HUES6 (cell line): ENCODE measurements around the gene CBX4.
A peak's percentile ranks its signal among the peaks of the same experiment; 100 is the strongest.

Source experiments
- H3K27ac ChIP-seq: 2 replicates; pipeline ENCODE4 v1.7.0; 2013; ENCODE audit warnings: low read depth, mild to moderate bottlenecking, low read length, inconsistent platforms
- H3K27me3 ChIP-seq: 2 replicates; pipeline ENCODE4 v1.6.1; 2013; ENCODE audit warnings: low read length; ENCODE audit not compliant: control insufficient read depth, insufficient read depth
- H3K36me3 ChIP-seq: 2 replicates; pipeline ENCODE4 v1.6.1; 2013; ENCODE audit warnings: low read length; ENCODE audit not compliant: control insufficient read depth, insufficient read depth
- H3K4me1 ChIP-seq: 2 replicates; pipeline ENCODE4 v1.6.1; 2013; ENCODE audit warnings: low read length; ENCODE audit not compliant: control insufficient read depth, insufficient read depth
- H3K4me3 ChIP-seq: 2 replicates; pipeline ENCODE4 v1.5.1; 2013; ENCODE audit warnings: low read depth, low read length
- H3K9ac ChIP-seq: one replicate; pipeline ENCODE4 v1.6.1; 2013; ENCODE audit warnings: mild to moderate bottlenecking, low read length
- H3K9me3 ChIP-seq: 2 replicates; pipeline ENCODE4 v1.6.1; 2013; ENCODE audit warnings: low read depth, low read length; ENCODE audit not compliant: control insufficient read depth, insufficient read depth

Gene CBX4

GRCh38 chr17:79801156-79802038 is 37.8 kb downstream of the CBX4 start:
- Histone ChIP-seq H3K4me3 (peak overlapping the region; percentile 48), H3K36me3 (no peaks in the 10 kb centered on the region), H3K4me1 (peaks cover 43% of the 10 kb centered on the region), H3K27ac (no peak overlapping the region), H3K9me3 (no peaks in the 10 kb centered on the region), H3K9ac (no peak overlapping the region), H3K27me3 (peaks cover 92% of the 10 kb centered on the region)

GRCh38 chr17:79800325-79801155 is 38.7 kb downstream of the CBX4 start:
- peaks cover 47% of the 10 kb centered on the region for H3K4me1 ChIP-seq
- no peaks in the 10 kb centered on the region for H3K36me3 ChIP-seq
- peak overlapping the region; percentile 48 for H3K4me3 ChIP-seq
- H3K9ac ChIP-seq = no peak overlapping the region
- no peaks in the 10 kb centered on the region for H3K9me3 ChIP-seq
- H3K27me3 ChIP-seq = peaks cover 92% of the 10 kb centered on the region
- no peak overlapping the region for H3K27ac ChIP-seq

DNA sequence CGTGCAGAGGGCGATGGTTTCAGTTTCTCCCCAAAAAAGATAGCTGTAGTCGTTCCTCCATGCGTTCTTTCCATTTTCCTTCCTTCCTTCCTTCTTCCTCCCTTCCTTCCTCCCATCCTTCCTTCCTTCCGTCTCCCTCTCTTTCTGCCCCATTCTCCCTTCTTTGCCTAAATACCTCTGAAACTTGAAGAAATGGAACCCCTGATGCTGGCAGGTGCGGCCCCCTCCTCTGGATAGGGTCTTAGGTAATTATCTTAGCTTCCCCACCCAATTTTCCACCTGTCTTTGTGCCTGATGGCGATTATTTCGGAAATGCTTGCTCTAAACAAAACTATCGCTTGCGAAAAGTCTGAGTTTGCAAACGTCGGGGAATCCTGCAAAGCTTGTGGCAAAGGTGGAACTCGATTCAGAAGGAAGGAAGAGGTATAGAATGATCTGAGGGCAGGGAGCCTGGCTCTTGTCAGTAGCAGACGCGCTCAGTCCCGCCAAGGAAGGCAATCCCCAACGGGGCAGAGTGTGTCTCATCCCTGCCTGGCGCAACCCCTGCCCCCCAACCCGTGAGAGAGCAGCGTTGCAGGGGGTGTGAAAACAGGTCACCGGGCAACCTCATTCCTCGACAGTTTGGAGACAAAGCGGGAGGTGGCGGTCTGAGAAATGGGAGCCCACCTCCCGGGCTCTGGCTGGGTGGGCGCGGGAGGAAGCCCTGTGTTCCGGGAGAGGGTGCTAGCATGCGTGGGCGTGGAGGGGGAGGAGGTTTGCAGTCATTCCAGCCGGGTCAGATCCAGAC is 39.5 kb downstream of the CBX4 start:
- H3K9me3 ChIP-seq = no peaks in the 10 kb centered on the region
- H3K27ac ChIP-seq = no peak overlapping the region
- no peak overlapping the region for H3K9ac ChIP-seq
- peak overlapping the region; percentile 48; the same call in 1 of the 2 replicates for H3K4me3 ChIP-seq
- no peaks in the 10 kb centered on the region for H3K36me3 ChIP-seq
- peaks cover 92% of the 10 kb centered on the region for H3K27me3 ChIP-seq
- peaks cover 53% of the 10 kb centered on the region for H3K4me1 ChIP-seq

- Histone ChIP-seq H3K4me3 (no peak overlapping the region), H3K27ac (no peak overlapping the region), H3K9me3 (no peaks in the 10 kb centered on the region), H3K9ac (no peak overlapping the region), H3K4me1 (peaks cover 54% of the 10 kb centered on the region), H3K36me3 (no peaks in the 10 kb centered on the region), H3K27me3 (peaks cover 92% of the 10 kb centered on the region)
Observed at GRCh38 chr17:79799174-79799537, 40.1 kb downstream of the CBX4 start.

GRCh38 chr17:79798299-79799173 is 40.7 kb downstream of the CBX4 start:
- peaks cover 92% of the 10 kb centered on the region for H3K27me3 ChIP-seq
- H3K9me3 ChIP-seq = no peaks in the 10 kb centered on the region
- no peaks in the 10 kb centered on the region for H3K36me3 ChIP-seq
- H3K4me1 ChIP-seq = peaks cover 55% of the 10 kb centered on the region
- H3K9ac ChIP-seq = no peak overlapping the region
- no peak overlapping the region for H3K27ac ChIP-seq
- peak overlapping the region; percentile 39 for H3K4me3 ChIP-seq

- Histone ChIP-seq H3K9me3 (no peaks in the 10 kb centered on the region), H3K27me3 (peaks cover 92% of the 10 kb centered on the region), H3K4me1 (peaks cover 54% of the 10 kb centered on the region), H3K9ac (no peak overlapping the region), H3K36me3 (no peaks in the 10 kb centered on the region), H3K4me3 (peak overlapping the region; percentile 51), H3K27ac (no peak overlapping the region)
Observed at GRCh38 chr17:79797492-79798298, 41.5 kb downstream of the CBX4 start.

DNA sequence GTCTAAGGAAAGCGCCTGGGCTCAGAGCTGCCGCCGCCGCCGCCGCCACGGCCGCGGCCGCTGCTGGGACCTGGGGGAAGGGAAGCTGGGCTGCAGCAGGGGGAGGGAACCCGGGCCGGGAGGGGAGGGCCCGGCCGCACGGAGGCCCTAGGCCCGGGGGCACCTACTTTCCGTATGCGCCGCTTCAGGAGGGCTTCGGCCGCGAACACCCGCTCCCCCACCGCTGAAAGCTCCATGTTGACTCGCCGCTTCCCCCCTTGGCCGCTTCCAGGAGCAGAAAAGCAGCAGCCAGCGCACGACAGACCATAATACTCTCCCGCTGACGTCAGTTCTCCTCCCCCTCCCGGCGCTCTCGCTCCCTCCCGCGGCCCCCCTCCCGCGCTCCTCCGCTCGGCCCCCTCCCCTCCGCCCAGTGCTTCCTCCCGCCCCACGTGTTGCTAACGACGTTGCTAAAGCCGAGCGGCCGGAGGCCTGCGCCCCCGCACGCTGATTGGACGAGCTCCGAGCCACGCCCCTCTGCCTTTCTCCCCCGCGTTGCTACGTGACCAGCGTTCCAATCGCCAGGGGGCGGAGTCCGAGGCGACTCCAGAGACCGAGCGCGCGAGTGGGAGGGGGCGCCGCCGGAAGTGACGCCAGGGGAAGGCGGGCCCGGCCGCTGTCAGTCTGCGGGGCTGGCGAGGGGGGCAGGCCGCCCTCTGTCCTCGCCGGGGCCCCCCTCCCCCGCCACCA is 42.3 kb downstream of the CBX4 start, which contains the start of gene CBX8:
TSS of gene CBX8 (minus strand) at position 315 of the 729 bp plus-strand sequence. CDS start at position 236, 79 bp downstream.
- Histone ChIP-seq H3K27ac (no peak within 1 kb of the TSS), H3K27me3 (peaks cover 92% of the 10 kb centered on the region), H3K36me3 (no peaks in the 10 kb centered on the region), H3K9me3 (no peaks in the 10 kb centered on the region), H3K4me3 (peak within 1 kb of the TSS; percentile 85), H3K9ac (peak within 1 kb of the TSS; percentile 82), H3K4me1 (peaks cover 57% of the 10 kb centered on the region)

- Histone ChIP-seq H3K4me1 (peaks cover 53% of the 10 kb centered on the region), H3K27ac (no peak overlapping the region), H3K9ac (no peak overlapping the region), H3K36me3 (no peaks in the 10 kb centered on the region), H3K27me3 (peaks cover 92% of the 10 kb centered on the region), H3K4me3 (peak overlapping the region; percentile 85), H3K9me3 (no peaks in the 10 kb centered on the region)
Observed at GRCh38 chr17:79796444-79796762, 42.8 kb downstream of the CBX4 start.

GRCh38 chr17:79795795-79796443 is 43.3 kb downstream of the CBX4 start:
- Histone ChIP-seq H3K4me3 (peak overlapping the region; percentile 85), H3K27me3 (peaks cover 92% of the 10 kb centered on the region), H3K36me3 (no peaks in the 10 kb centered on the region), H3K4me1 (peaks cover 51% of the 10 kb centered on the region), H3K9me3 (no peaks in the 10 kb centered on the region), H3K9ac (no peak overlapping the region), H3K27ac (no peak overlapping the region)
